ENCODE measurements around the gene SURF1. TPM values are rescaled to one million over a fixed set of nuclear protein-coding genes. Genes with fewer than 3 reads are reported as not detected.
A peak's percentile ranks its signal among the peaks of the same experiment; 100 is the strongest.

Gene SURF1
- total RNA-seq, 4 donors from 2014 or later, result 46.0 to 53.4 (median 49.8) TPM

DNA sequence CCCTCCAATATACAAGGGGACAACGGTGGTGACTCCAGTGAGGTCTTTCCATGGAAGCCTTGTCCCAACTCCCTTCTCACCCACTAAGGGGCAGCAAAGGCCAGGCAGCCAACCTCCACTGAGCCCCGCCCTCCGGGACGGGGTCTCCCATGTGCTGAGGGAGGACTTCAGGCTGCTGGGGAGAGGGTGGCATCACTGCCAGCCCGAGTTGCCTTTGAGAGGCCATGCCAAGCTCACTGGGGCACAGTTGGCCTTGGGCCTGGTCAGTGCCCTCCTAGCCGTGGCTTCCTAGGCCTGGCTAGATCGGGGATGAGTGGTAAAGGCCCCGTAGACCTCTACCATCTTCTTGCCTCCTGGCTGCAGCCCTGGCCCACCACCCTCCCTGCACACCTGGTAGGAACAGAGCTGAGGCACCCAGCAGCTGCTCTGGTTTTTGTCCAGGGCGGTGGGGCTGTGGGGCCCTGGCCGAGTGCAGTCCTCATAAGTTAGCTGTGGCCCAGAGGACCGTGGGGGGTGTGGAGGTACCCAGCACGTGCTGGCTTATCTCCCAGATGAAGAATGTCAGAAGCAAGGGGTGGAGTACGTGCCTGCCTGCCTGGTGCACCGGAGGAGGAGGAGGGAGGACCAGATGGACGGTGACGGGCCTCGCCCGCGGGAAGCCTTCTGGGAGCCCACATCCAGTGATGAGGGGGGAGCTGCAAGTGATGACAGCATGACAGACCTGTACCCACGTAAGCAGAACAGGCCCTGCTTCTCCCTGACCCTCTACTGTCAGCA, 3.3 kb upstream of the SURF1 start:
- Histone ChIP-seq H3K4me3 (no peak overlapping the region), H3K9me3 (no peaks in the 10 kb centered on the region), H3K27ac (no peak overlapping the region), H3K4me1 (peaks cover 0 to 51% (median 23%) of the 10 kb centered on the region in 3 donors), H3K36me3 (peaks cover 0 to 61% of the 10 kb centered on the region in 2 donors), H3K27me3 (no peaks in the 10 kb centered on the region)
- 30 to 40% methylated on average over 1 to 8 of the region's 20 CpGs for whole genome bisulfite sequencing, 2 donors (ENCODE audit: low coverage in 1 of 2)
- TF ChIP-seq CTCF (IDR thresholded peaks at IDR 0.05) (peak in 1 of 4 experiments; percentile 5), EP300 (IDR thresholded peaks at IDR 0.05) (no peak)
- no peak for ATAC-seq

- H3K36me3 ChIP-seq, result peaks cover 0 to 59% of the 10 kb centered on the region in 2 donors
- H3K4me1 ChIP-seq, result peaks cover 0 to 51% (median 23%) of the 10 kb centered on the region in 3 donors
- H3K27me3 ChIP-seq, result no peaks in the 10 kb centered on the region
- H3K4me3 ChIP-seq, result no peak overlapping the region
- peak overlapping the region in 1 of 4 donors; percentile 84 for H3K27ac ChIP-seq
- 82 to 100% methylated on average over 1 to 3 of the region's 14 CpGs for WGBS, 2 donors (ENCODE audit: low coverage in 1 of 2)
- ATAC-seq, result no peak
- H3K9me3 ChIP-seq, result no peaks in the 10 kb centered on the region
- TF ChIP-seq CTCF (IDR thresholded peaks at IDR 0.05), result no peak
Measured at GRCh38 chr9:133357656-133358055, 1.4 kb upstream of the SURF1 start.

- Histone ChIP-seq H3K4me3 (peak overlapping the region; percentile 62 to 86), H3K36me3 (peaks cover 0 to 59% of the 10 kb centered on the region in 2 donors), H3K9me3 (no peaks in the 10 kb centered on the region), H3K4me1 (peaks cover 0 to 48% (median 23%) of the 10 kb centered on the region in 3 donors), H3K27me3 (no peaks in the 10 kb centered on the region), H3K27ac (peak overlapping the region in 3 of 4 donors; percentile 84 to 86 (median 84))
- 0% methylated on average over 3 to 7 of the region's 31 CpGs for WGBS, 2 donors (ENCODE audit: low coverage in 1 of 2)
- TF ChIP-seq POLR2AphosphoS5 (IDR thresholded peaks at IDR 0.05), result no peak
- peak in 1 of 4 experiments; percentile 27 for TF ChIP-seq CTCF (IDR thresholded peaks at IDR 0.05)
- peak; percentile 17 for ATAC-seq
Measured at GRCh38 chr9:133355881-133356357, 368 bp downstream of the SURF1 start.

DNA sequence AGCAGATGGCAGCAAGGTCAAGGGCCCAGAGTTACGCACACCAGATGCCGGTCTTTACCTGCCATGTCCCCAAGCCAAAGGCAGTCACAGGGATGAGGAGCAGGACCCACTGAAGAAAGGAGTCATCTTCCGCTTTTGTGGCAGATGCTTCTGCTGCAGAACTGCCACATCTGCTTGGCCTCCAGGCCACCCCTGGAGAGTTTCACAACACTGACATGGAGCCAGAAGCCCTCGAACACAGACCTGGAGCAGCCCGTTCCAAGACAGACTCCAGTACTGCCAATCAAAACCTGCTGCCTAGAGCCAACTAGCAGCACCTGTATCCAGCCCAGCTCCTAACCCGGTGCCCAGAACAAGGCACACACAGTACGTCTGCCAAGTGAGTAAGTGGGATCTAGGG, 1.5 kb downstream of the SURF1 start:
- no peak for ATAC-seq
- Histone ChIP-seq H3K27ac (no peak overlapping the region), H3K4me1 (peaks cover 0 to 57% (median 23%) of the 10 kb centered on the region in 3 donors), H3K36me3 (peaks cover 0 to 59% of the 10 kb centered on the region in 2 donors), H3K4me3 (no peak overlapping the region), H3K9me3 (no peaks in the 10 kb centered on the region), H3K27me3 (no peaks in the 10 kb centered on the region)
- whole genome bisulfite sequencing, 2 donors (ENCODE audit: low coverage in 1 of 2), result 60 to 100% methylated on average over 2 to 3 of the region's 7 CpGs
- no peak for TF ChIP-seq CTCF (IDR thresholded peaks at IDR 0.05)
- TF ChIP-seq POLR2AphosphoS5 (IDR thresholded peaks at IDR 0.05), result no peak
- no peak for TF ChIP-seq POLR2A (IDR thresholded peaks at IDR 0.05)
- TF ChIP-seq EP300 (IDR thresholded peaks at IDR 0.05), result no peak

- TF ChIP-seq POLR2AphosphoS5 (IDR thresholded peaks at IDR 0.05) (no peak), POLR2A (IDR thresholded peaks at IDR 0.05) (no peak), CTCF (IDR thresholded peaks at IDR 0.05) (no peak)
- Histone ChIP-seq H3K9me3 (no peaks in the 10 kb centered on the region), H3K4me1 (peaks cover 0 to 59% (median 32%) of the 10 kb centered on the region in 3 donors), H3K36me3 (peaks cover 0 to 57% of the 10 kb centered on the region in 2 donors), H3K27ac (no peak overlapping the region), H3K4me3 (no peak overlapping the region), H3K27me3 (no peaks in the 10 kb centered on the region)
- no peak for ATAC-seq
- no CpG with 5 or more reads among the region's 5 CpGs for WGBS, 2 donors (ENCODE audit: low coverage in 1 of 2)
Measured at GRCh38 chr9:133353548-133353947, 2.7 kb downstream of the SURF1 start.

Data from gastroesophageal sphincter (tissue), 4 donors.